PC-9 (cell line): ENCODE results near the gene UBQLNL. TPM values are rescaled to one million over a fixed set of nuclear protein-coding genes. Genes with fewer than 3 reads are reported as not detected.

Experiments used
- BruUV-seq: library from RNA; stranded (reverse); fragments of 400-500 nt; replicated peaks from 2 replicates; lab custom pipeline; 2021; lab: Mats Ljungman, UMichigan
- CTCF ChIA-PET: fragments of 300-600 bp; sonication (Branson Sonifier 250); formaldehyde crosslinking; loops from one replicate; lab custom pipeline; 2022; ENCODE audit warnings: antibody characterized with exemption; lab: Charles Lee
- POLR2A ChIA-PET: fragments of 300-600 bp; sonication (Branson Sonifier 250); formaldehyde crosslinking; loops from one replicate; lab custom pipeline; 2022; ENCODE audit warnings: antibody characterized with exemption; ENCODE audit not compliant: unreplicated experiment; lab: Charles Lee
- DNase-seq, 2 experiments: peaks; one replicate each; pipeline versions ENCODE4 v3.0.0 to v3.0.0-alpha.2; 2015 to 2022; ENCODE audit warnings: mixed read lengths in 1 of 2
- H2AFZ ChIP-seq: fragments of 200-600 bp; sonication (generic); 2 replicates; pipeline ENCODE4 v1.8.1; 2017; ENCODE audit warnings: antibody characterized with exemption
- H3F3A ChIP-seq: fragments of 200-600 bp; sonication (generic); 2 replicates; pipeline ENCODE4 v1.8.1; 2017; ENCODE audit warnings: antibody characterized with exemption, mild to moderate bottlenecking, low read depth; ENCODE audit not compliant: insufficient read depth
- H3K27ac ChIP-seq: fragments of 200-600 bp; sonication (generic); 2 replicates; pipeline ENCODE4 v1.6.1; 2016; ENCODE audit warnings: mixed run types
- H3K27me3 ChIP-seq: fragments of 200-600 bp; sonication (generic); 2 replicates; pipeline ENCODE4 v1.6.1; 2016; ENCODE audit warnings: low read depth, mixed run types; ENCODE audit not compliant: insufficient read depth
- H3K36me3 ChIP-seq: fragments of 200-600 bp; sonication (generic); 2 replicates; pipeline ENCODE4 v1.6.1; 2016; ENCODE audit warnings: low read depth, mixed run types
- H3K4me1 ChIP-seq: fragments of 200-600 bp; sonication (generic); replicated peaks from 2 replicates; pipeline ENCODE4 v1.6.1; 2016; ENCODE audit warnings: mixed run types; ENCODE audit not compliant: insufficient read depth
- H3K4me2 ChIP-seq: fragments of 200-600 bp; sonication (generic); 2 replicates; pipeline ENCODE4 v1.6.1; 2017; ENCODE audit warnings: mixed run types
- H3K4me3 ChIP-seq: fragments of 200-600 bp; sonication (generic); 2 replicates; pipeline ENCODE4 v1.6.1; 2016; ENCODE audit warnings: mixed run types
- H3K79me2 ChIP-seq: fragments of 200-600 bp; sonication (generic); 2 replicates; pipeline ENCODE4 v1.6.1; 2017; ENCODE audit warnings: low read depth, mixed run types
- H3K9me2 ChIP-seq: fragments of 200-600 bp; sonication (generic); 2 replicates; pipeline ENCODE4 v1.8.1; 2017; ENCODE audit warnings: mild to moderate bottlenecking; ENCODE audit not compliant: insufficient read depth
- H3K9me3 ChIP-seq: fragments of 200-600 bp; sonication (generic); 2 replicates; pipeline ENCODE4 v1.8.1; 2016; ENCODE audit warnings: low read depth; ENCODE audit not compliant: insufficient read depth
- H4K20me1 ChIP-seq: fragments of 200-600 bp; sonication (generic); 2 replicates; pipeline ENCODE4 v1.8.1; 2017; ENCODE audit not compliant: insufficient read depth
- CTCF ChIP-seq: fragments of 200-600 bp; sonication (generic); conservative IDR thresholded peaks from 2 replicates; pipeline ENCODE4 v1.6.1; 2017; ENCODE audit warnings: mixed run types, antibody characterized with exemption, mild to moderate bottlenecking, moderate library complexity
- EZH2 ChIP-seq: fragments of 200-600 bp; sonication (generic); IDR thresholded peaks from 2 replicates; pipeline ENCODE4 v1.8.0; 2017; ENCODE audit warnings: antibody characterized with exemption, low read depth
- intact Hi-C: fragments of 100-400 bp; cut with micrococcal nuclease; formaldehyde crosslinking; loops from one replicate; pipeline ENCODE4 v1.10.0; 2022; ENCODE audit not compliant: unreplicated experiment
- total RNA-seq: library from RNA; stranded (reverse); gene quantifications from 2 replicates; pipeline ENCODE4 v1.2.3, GENCODE V29; 2021

Gene UBQLNL
- total RNA-seq, 1 experiment from 2014 or later, result 0.15 TPM

GRCh38 chr11:5489576-5490357, 26.7 kb downstream of the UBQLNL start:
- H3K36me3 ChIP-seq, result no peaks in the 10 kb centered on the region
- H3K9me3 ChIP-seq, result no peaks in the 10 kb centered on the region
- no peaks in the 10 kb centered on the region for H4K20me1 ChIP-seq
- DNase-seq, result no peak
- no TSS peak for BruUV-seq
- intact Hi-C loops, result no loop called here
- H3K4me2 ChIP-seq, result no peak overlapping the region
- no peaks in the 10 kb centered on the region for H3K4me1 ChIP-seq
- H3K27me3 ChIP-seq, result no peaks in the 10 kb centered on the region
- no peak for TF ChIP-seq EZH2
- TF ChIP-seq CTCF, result no peak
- H2AFZ ChIP-seq, result no peak overlapping the region
- no peak overlapping the region for H3K27ac ChIP-seq
- POLR2A ChIA-PET, result no interaction called here
- CTCF ChIA-PET, result no interaction called here
- H3K4me3 ChIP-seq, result no peak overlapping the region
- H3K79me2 ChIP-seq, result no peaks in the 10 kb centered on the region
- no peaks in the 10 kb centered on the region for H3F3A ChIP-seq
- H3K9me2 ChIP-seq, result no peaks in the 10 kb centered on the region

- H4K20me1 ChIP-seq, result no peaks in the 10 kb centered on the region
- intact Hi-C loops, result no loop called here
- CTCF ChIA-PET, result no interaction called here
These were observed 27.6 kb downstream of the UBQLNL start for GRCh38 chr11:5488798-5489399.

GRCh38 chr11:5488385-5488784, 28.1 kb downstream of the UBQLNL start, which contains the start of gene OR52D1:
Gene OR52D1 (plus strand): TSS chr11:5488685. CDS start chr11:5488707, 22 bp downstream.
- Histone ChIP-seq H3K27me3 (no peaks in the 10 kb centered on the region), H3K4me3 (no peak within 1 kb of the TSS), H2AFZ (no peak within 1 kb of the TSS), H3K36me3 (no peaks in the 10 kb centered on the region), H3K9me3 (no peaks in the 10 kb centered on the region), H3K79me2 (no peaks in the 10 kb centered on the region), H3K4me1 (no peaks in the 10 kb centered on the region), H3K4me2 (no peak within 1 kb of the TSS), H3K9me2 (no peaks in the 10 kb centered on the region), H3F3A (no peaks in the 10 kb centered on the region), H4K20me1 (no peaks in the 10 kb centered on the region), H3K27ac (no peak within 1 kb of the TSS)
- intact Hi-C loops, result no loop called here
- no peak for DNase-seq
- POLR2A ChIA-PET, result no interaction called here
- BruUV-seq, result no TSS peak
- no peak for TF ChIP-seq CTCF
- TF ChIP-seq EZH2, result no peak
- CTCF ChIA-PET, result no interaction called here

More at GRCh38 chr11:5488798-5489399, 27.6 kb downstream of the UBQLNL start:
- TF ChIP-seq EZH2, result no peak
- no peak for TF ChIP-seq CTCF
- H3K4me1 ChIP-seq, result no peaks in the 10 kb centered on the region
- BruUV-seq, result no TSS peak
- no peaks in the 10 kb centered on the region for H3K79me2 ChIP-seq
- H3K4me3 ChIP-seq, result no peak overlapping the region
- no peaks in the 10 kb centered on the region for H3K9me2 ChIP-seq
- no peak overlapping the region for H3K4me2 ChIP-seq
- no peaks in the 10 kb centered on the region for H3K27me3 ChIP-seq
- no peaks in the 10 kb centered on the region for H3K9me3 ChIP-seq
- H3F3A ChIP-seq, result no peaks in the 10 kb centered on the region
- H3K36me3 ChIP-seq, result no peaks in the 10 kb centered on the region
- H3K27ac ChIP-seq, result no peak overlapping the region
- H2AFZ ChIP-seq, result no peak overlapping the region
- POLR2A ChIA-PET, result no interaction called here
- DNase-seq, result no peak
